ENCODE results near the gene ZNRF3. TPM values are rescaled to one million over a fixed set of nuclear protein-coding genes. Genes with fewer than 3 reads are reported as not detected.

Gene ZNRF3
- total RNA-seq, 4 donors from 2014 or later: 12.9 to 29.7 (median 21.9) TPM

GRCh38 chr22:29070490-29070889 lies 187.1 kb downstream of the ZNRF3 start:
- intact Hi-C loops (cut with DNase I): no loop called here
- WGBS: 95% methylated on average over 4 of the region's 4 CpGs
- Histone ChIP-seq H3K9me3 (no peaks in the 10 kb centered on the region), H3K27ac (replicated peaks in 1 of 4) (no peak overlapping the region), H3K4me3 (no peak overlapping the region), H3K4me1 (peaks cover 23 to 36% (median 31%) of the 10 kb centered on the region in 4 donors), H3K36me3 (no peaks in the 10 kb centered on the region), H3K27me3 (peaks cover 0 to 15% (median 0%) of the 10 kb centered on the region in 4 donors)
- no peak for TF ChIP-seq POLR2AphosphoS5 (IDR thresholded peaks at IDR 0.05)
- no peak for TF ChIP-seq EP300 (IDR thresholded peaks at IDR 0.05)
- no peak for TF ChIP-seq POLR2A (IDR thresholded peaks at IDR 0.05; ENCODE audit: low read depth)
- no peak for TF ChIP-seq CTCF (IDR thresholded peaks at IDR 0.05)
- DNase-seq (ENCODE audit: extremely low spot score): no peak

GRCh38 chr22:29071261-29072045 lies 188.1 kb downstream of the ZNRF3 start:
- Histone ChIP-seq H3K36me3 (no peaks in the 10 kb centered on the region), H3K27me3 (peaks cover 0 to 15% (median 0%) of the 10 kb centered on the region in 4 donors), H3K4me1 (peaks cover 23 to 36% (median 31%) of the 10 kb centered on the region in 4 donors), H3K27ac (replicated peaks in 1 of 4) (no peak overlapping the region), H3K9me3 (no peaks in the 10 kb centered on the region), H3K4me3 (peak overlapping the region; percentile 68 to 82 (median 76))
- DNase-seq (ENCODE audit: extremely low spot score): no peak
- intact Hi-C loops (cut with DNase I): no loop called here
- TF ChIP-seq CTCF (IDR thresholded peaks at IDR 0.05): no peak
- no peak for TF ChIP-seq EP300 (IDR thresholded peaks at IDR 0.05)
- no peak for TF ChIP-seq POLR2AphosphoS5 (IDR thresholded peaks at IDR 0.05)
- no peak for TF ChIP-seq POLR2A (IDR thresholded peaks at IDR 0.05; ENCODE audit: low read depth)
- 14% methylated on average over 30 of the region's 60 CpGs for WGBS

DNA sequence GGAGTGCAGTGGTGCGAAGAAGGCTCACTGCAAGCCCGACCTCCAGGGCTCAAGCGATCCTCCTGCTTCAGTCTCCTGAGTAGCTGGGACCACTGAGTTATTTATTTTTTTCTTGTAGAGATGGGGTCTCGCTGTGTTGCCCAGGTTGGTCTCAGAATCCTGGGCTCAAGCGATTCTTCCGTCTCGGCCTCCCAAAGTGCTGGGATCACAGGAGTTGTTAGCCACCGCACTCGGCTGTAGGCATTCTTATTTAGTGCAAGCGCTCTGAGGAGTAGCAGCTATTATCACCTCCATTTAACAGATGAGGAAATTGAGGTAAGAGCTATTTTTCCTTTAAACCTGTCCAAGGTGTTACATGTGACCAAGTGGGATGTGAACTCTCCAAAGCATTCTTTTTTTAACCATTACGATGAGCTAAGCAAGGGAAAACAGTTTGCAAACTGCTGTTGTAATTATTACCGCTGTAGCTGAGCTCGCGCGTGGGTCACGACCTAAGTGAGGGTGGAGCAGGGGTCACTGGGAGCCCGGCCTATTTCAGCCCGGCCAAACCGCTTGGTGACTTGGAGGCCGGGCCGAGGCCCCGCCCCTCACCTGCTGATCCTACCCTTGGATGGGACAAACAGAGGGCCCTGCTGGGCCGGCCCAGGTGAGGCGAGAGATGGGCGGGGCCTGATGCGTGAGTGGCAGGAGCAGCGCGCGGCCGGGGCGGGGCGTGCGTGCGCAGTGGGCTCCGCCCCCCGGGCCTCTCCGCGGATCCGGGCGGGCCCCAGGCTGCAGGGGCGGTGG lies 189.0 kb downstream of the ZNRF3 start:
- peak overlapping the region in 1 of 4 donors; percentile 40 for H3K27ac ChIP-seq (replicated peaks in 1 of 4)
- TF ChIP-seq CTCF (IDR thresholded peaks at IDR 0.05): no peak
- TF ChIP-seq EP300 (IDR thresholded peaks at IDR 0.05): no peak
- no peak for TF ChIP-seq POLR2AphosphoS5 (IDR thresholded peaks at IDR 0.05)
- TF ChIP-seq POLR2A (IDR thresholded peaks at IDR 0.05; ENCODE audit: low read depth): no peak
- WGBS: 58% methylated on average over 18 of the region's 41 CpGs

GRCh38 chr22:29072979-29073617 lies 189.7 kb downstream of the ZNRF3 start, which contains the start of gene KREMEN1:
TSS of gene KREMEN1 (plus strand) at chr22:29073035. CDS start at chr22:29073131, 96 bp downstream.
- peaks cover 0 to 15% (median 0%) of the 10 kb centered on the region in 4 donors for H3K27me3 ChIP-seq
- intact Hi-C loops (cut with DNase I): no loop called here
- peak within 1 kb of the TSS; percentile 68 to 82 (median 76) for H3K4me3 ChIP-seq
- TF ChIP-seq EP300 (IDR thresholded peaks at IDR 0.05) (no peak), POLR2A (IDR thresholded peaks at IDR 0.05; ENCODE audit: low read depth) (no peak), POLR2AphosphoS5 (IDR thresholded peaks at IDR 0.05) (no peak), CTCF (IDR thresholded peaks at IDR 0.05) (no peak)
- WGBS: no CpG with 5 or more reads among the region's 76 CpGs
- no peak for DNase-seq (ENCODE audit: extremely low spot score)
- no peaks in the 10 kb centered on the region for H3K36me3 ChIP-seq
- no peaks in the 10 kb centered on the region for H3K9me3 ChIP-seq
- H3K27ac ChIP-seq (replicated peaks in 1 of 4): peak within 1 kb of the TSS; percentile 66 to 76 (median 70)
- peaks cover 23 to 36% (median 31%) of the 10 kb centered on the region in 4 donors for H3K4me1 ChIP-seq

More for the DNA sequence above, 189.0 kb downstream of the ZNRF3 start:
- intact Hi-C loops (cut with DNase I): no loop called here
- H3K4me3 ChIP-seq: peak overlapping the region; percentile 68 to 82 (median 76)
- H3K27me3 ChIP-seq: peaks cover 0 to 15% (median 0%) of the 10 kb centered on the region in 4 donors
- DNase-seq (ENCODE audit: extremely low spot score): no peak
- H3K9me3 ChIP-seq: no peaks in the 10 kb centered on the region
- H3K36me3 ChIP-seq: no peaks in the 10 kb centered on the region
- peaks cover 23 to 36% (median 31%) of the 10 kb centered on the region in 4 donors for H3K4me1 ChIP-seq
